GM18868 (cell line): ENCODE results near the gene KLHL6.

Source experiments
- ATAC-seq: cut with Tn5 transposase; IDR thresholded peaks from one replicate; pipeline ENCODE4 v1.9.1; 2021; ENCODE audit warnings: mild to moderate bottlenecking, moderate library complexity; ENCODE audit not compliant: unreplicated experiment

The KLHL6 gene

DNA sequence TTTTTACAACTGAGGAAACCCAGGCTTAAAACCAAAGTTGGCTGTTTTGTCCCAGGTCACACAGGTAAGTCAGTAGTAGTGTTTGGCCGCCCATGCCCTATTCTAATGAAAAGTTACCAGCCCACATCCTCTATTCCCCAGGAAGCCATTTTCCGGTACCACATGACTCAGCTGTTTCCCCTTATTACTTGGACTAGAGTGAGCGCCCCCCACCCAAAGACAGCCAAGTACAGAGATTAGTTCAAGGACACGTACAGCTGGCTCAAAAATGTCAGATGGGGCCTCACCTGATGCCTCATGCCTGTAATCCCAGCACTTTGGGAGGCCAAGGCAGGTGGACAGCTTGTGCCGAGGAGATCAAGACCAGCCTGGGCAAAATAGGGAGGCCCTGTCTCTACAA is 8.5 kb upstream of the KLHL6 start:
- no peak for ATAC-seq

- ATAC-seq, result no peak
Measured at GRCh38 chr3:183563536-183563874, 8.0 kb upstream of the KLHL6 start.

GRCh38 chr3:183560607-183561006 is 5.1 kb upstream of the KLHL6 start:
- ATAC-seq, result no peak

GRCh38 chr3:183558495-183558894 is 3.0 kb upstream of the KLHL6 start:
- ATAC-seq, result no peak

- no peak for ATAC-seq
Measured at GRCh38 chr3:183556722-183557121, 1.2 kb upstream of the KLHL6 start.

- ATAC-seq, result peak; percentile 53
Measured at GRCh38 chr3:183554377-183554776, 1.1 kb downstream of the KLHL6 start.

DNA sequence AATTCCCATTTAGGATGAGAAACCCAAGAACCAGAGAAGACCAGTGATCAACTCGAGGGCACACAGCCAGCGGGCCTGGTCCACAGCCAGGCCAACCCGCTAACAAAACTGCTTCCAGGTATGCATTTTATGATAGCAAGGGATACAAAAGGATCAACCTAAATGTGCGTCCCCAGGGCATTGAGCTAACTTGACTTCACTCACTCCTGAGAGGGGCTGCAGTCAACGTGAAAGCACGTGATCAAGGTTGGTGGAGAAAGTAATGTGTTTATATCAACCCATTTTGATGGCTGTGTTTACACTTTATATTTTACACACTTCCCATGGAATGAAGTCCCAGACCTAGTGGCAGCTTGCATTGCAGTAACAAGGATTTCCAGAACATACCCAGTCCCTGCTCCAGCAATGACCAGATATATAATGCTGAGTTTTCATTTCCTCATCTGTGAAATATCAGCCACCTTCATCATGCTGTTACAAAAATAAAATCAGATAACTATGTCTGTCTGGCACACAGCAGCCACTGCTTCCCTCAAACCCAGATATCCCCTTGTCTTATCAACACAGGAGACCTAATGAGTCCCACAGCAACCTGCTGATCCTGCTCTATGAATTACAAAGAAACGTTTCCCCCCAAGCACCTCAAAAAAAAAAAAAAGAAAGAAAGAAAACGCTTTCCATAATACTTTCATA is 2.0 kb downstream of the KLHL6 start:
- no peak for ATAC-seq

GRCh38 chr3:183551930-183552329 is 3.6 kb downstream of the KLHL6 start:
- no peak for ATAC-seq

DNA sequence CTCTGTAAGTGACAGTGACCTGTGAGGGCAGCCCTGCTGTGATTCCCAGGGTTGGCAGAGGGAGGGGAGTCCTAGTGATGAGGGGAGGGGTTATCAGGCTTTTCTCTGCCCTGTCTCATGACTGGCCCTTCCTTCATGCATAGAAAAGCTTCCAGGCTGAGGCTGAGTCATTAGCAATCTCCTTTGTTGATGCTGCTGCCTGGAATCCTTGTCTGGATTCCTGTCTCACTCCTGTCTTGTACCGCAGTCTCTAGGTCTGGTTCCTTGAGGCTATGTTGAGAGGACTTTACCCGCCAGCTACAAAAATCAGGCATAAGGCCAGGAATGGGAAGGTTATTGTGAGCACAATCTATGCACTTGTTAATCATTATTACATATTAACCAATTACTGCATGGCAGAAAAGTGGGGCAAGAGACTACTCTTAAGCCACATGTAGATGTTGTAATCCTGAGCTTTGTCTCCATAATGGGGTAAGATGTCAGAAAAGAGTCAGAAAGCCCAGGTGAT is 7.2 kb downstream of the KLHL6 start:
- no peak for ATAC-seq

- no peak for ATAC-seq
Measured at GRCh38 chr3:183546625-183547024, 8.9 kb downstream of the KLHL6 start.

DNA sequence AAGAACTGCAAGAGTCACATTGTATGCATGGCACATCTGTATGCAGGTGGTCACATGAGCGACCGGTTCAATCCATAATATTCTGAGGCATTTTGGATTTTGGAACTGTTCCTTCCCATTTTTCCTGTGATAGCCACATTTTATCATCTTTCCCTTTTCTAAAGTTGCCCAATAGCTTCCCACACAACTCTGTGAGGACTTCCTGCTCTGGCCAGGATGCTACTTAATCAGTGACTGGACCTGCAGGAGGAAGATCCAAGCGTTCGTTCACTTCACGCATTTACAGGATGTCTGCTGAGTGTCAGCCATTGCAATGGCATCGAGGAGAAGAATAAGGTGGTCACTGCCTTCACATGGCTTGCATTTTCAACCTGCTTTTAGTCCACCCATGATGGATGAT is 9.8 kb downstream of the KLHL6 start:
- ATAC-seq, result no peak

DNA sequence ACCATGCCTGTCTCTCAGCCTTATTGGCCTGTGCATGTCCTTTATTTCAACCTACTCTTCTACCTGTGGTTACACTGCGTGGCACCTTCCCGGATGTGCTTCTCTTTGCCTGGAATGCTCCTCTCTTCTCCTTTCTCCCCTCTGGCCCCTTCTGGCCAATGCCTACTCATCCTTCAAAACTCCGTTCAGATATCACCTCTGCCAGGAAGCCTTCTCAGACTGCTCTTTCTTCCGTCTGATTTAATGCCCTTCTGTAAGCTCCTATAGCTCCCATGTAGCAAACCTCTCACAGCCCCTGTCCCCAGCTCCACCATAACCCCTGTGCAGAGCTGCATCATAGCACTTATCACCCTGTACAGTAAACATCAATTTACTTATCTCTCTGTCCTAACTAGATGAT is 13.2 kb downstream of the KLHL6 start:
- no peak for ATAC-seq

DNA sequence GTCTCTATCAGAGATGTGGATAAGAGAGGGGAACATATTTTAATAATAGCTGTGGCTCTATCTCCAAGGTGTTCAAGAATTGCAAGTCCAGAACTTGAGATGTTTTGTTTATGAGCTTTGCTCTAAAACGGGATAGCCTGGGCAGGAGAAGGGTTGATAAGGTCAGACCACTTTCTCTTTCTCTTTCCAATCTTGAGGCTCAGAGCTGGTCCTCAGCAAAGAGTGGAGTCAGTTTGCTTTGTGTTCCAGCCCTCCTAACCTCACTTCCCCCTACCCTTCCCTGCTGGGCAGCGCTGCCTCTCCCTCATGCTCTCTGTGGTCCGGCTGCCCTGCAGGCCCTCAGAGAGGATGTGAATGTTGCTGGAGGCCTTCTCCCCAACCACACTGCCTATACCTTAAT is 13.8 kb downstream of the KLHL6 start:
- ATAC-seq, result no peak

GRCh38 chr3:183541235-183541655 is 14.3 kb downstream of the KLHL6 start:
- no peak for ATAC-seq

DNA sequence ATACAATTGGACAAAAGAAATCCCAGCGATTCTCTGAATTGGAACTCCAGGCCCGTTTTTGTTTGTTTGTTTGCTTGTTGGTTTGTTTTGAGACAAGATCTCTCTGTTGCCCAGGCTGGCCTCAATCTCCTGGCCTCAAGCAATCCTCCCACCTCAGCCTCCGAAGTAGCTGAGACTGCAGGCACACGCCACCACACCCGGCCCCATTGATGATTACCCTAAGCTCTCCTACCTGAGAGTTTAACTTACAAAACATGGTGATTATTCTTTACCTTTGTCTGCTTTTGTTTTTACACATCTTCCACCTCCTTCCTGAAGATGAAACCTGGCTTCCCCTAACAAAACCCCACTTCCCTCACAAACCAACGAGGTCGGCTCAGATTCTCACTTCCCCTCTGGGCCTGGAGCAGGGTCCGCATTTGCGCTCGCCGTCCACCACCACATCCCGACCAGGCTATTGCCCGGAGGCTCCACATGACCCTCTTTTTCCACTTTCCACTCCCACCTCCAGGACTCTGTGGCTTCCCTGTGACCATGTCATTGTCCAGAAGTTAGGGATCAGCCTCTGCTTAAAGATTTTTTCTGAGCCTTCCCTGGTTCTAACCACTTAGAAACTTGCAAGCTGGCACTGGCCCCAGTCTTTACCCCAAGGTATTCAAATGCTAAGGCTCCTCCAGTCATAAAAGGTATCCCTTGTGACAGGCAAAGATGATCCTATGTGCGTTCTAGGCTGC is 14.8 kb downstream of the KLHL6 start:
- peak; percentile 30 for ATAC-seq

DNA sequence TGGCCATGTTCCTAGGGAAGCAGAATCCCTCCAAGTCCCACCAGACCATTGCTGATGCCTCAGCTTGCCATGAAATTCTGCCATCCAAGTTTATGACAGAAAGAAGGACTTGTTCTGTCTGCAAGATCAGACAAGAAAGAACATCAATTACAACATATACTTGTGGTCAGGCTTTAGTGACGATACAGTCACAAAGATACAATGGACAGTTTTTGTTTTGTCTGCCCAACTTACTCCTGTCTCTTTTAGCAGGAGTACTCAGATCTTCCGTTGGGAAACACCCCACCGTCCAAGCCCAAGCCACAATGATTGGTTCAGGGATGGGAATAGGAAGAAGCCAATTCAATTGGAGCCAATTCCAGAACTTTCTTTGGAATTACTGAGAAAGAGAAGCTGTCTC is 15.7 kb downstream of the KLHL6 start:
- no peak for ATAC-seq

DNA sequence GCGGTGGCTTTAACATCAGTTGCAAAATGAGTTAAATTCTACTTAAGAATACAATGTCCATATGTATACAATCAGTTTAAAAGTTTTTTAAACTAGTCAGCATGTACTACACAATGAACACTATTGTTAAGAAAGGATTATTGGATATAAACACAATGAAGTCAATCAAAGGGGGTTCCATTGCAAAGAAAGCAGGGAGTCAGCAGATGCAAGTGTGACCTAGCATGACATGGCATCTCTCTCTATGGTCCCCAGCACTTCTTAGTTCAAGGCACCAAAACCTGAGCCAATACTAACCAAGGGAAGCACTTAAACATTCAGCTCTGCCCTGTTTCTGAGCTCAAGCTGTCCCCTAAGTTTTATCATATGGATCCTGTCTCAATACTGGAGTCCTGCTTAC is 17.0 kb downstream of the KLHL6 start:
- no peak for ATAC-seq

- ATAC-seq, result no peak
Measured at GRCh38 chr3:183537295-183537730, 18.2 kb downstream of the KLHL6 start.

DNA sequence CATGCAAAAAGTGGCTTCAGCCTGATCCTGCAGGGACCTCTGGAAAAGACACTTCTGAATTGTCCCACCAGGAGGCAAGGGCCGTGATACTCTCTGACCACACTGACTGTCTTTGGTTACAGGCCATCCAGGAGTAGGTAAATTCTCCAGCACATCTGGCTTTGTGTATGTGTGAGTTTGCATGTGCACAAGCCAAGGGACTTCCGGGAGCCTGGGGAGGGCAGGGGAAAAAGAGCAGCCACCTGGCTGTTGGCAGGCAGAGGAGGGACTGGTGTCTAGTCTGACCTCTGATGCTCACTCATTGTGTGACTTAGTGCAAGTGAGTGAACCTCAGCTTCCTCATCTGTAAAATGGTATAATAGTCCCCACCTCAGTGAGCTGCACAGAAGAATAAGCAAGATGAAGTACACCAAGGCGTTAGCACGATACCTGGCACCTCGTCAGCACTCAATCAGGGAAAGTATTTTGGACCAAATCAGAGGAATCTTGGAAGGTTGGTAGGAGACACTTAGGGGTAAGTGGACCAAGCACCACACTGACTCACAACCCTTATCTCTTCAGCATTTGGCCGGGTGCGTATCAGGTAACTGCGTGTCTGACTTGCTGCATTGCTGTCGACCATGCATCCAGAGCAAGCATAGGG is 19.1 kb downstream of the KLHL6 start:
- ATAC-seq, result peak; percentile 56

GRCh38 chr3:183534249-183534648 is 21.3 kb downstream of the KLHL6 start:
- ATAC-seq, result no peak

DNA sequence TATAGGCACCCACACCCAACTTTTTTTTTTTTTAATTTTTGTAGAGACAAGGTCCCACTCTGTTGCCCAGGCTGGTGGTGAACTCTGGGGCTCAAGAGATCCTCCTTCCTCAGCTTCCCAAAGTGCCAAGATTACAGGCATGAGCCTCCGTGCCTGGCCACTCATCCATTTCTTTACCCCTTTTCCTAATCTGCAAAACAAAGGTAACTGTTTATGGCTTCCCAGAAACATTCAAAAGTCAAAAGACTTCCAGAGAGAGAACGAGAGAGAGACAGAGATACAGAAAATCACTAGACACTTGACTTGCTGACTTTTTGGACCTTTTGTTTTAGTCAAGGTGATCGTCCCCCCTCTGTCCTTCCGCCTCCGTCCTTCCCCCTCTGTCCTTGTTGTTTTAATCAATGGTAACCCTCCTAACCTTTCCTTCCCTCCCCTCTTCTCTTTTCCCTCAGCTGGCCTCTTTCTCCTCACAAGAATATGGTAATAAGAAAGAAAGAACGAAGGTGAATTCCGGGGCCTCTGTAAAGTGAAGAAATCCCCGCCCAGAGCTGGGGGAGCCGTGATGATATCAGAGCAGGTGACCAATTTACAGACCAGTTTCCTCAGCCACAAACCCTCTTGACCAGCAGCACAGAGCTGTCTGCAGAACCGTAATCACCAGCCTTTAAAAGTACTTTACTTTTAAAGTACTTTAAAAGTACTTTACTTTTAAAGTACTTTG is 21.9 kb downstream of the KLHL6 start:
- ATAC-seq, result peak; percentile 52
